ENCODE data around the gene TUT1.

DNA sequence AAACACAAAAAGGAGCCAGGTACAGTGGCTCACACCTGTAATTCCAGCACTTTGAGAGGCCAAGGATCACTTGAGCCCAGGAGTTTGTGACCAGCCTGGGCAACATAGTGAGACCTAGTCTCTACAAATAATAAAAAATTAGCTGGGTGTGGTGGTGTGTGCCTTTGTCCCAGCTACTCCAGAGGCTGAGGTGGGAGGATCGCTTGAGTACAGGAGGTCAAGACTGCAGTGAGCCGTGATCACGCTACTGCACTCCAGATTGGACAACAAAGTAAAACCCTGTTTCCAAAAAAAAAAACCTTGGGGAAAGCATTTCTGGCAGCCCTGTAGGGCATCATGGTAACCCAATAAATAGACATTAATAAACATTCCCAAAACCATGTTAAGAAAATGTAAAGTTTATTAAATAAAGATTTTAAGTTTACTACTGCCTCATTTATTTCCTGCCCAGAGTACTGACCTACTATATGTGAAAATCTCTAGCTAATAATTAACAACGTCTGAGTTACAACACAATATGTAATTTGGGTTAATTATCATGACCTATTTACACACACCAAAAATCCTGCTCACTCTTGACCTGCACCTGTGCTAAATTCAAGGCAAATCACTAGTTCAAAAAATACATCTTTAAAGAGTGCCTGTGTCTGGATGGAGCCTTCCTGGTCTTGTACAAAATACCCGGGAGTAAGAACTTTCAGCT, 26.1 kb downstream of the TUT1 start:
- TF ChIP-seq, protein P1, sequence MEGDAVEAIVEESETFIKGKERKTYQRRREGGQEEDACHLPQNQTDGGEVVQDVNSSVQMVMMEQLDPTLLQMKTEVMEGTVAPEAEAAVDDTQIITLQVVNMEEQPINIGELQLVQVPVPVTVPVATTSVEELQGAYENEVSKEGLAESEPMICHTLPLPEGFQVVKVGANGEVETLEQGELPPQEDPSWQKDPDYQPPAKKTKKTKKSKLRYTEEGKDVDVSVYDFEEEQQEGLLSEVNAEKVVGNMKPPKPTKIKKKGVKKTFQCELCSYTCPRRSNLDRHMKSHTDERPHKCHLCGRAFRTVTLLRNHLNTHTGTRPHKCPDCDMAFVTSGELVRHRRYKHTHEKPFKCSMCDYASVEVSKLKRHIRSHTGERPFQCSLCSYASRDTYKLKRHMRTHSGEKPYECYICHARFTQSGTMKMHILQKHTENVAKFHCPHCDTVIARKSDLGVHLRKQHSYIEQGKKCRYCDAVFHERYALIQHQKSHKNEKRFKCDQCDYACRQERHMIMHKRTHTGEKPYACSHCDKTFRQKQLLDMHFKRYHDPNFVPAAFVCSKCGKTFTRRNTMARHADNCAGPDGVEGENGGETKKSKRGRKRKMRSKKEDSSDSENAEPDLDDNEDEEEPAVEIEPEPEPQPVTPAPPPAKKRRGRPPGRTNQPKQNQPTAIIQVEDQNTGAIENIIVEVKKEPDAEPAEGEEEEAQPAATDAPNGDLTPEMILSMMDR (IDR thresholded peaks at IDR 0.05) = no peak
- no peak for TF ChIP-seq POLR2AphosphoS5 (IDR thresholded peaks at IDR 0.05; ENCODE audit: low read depth, low read length)

All from Panc1 (cell line).